Neural cell (in vitro differentiated cells): ENCODE data around the gene CDC25C. TPM values are rescaled to one million over a fixed set of nuclear protein-coding genes. Genes with fewer than 3 reads are reported as not detected.

ENCODE experiments used
- H2AFZ ChIP-seq: fragments of 200-600, 300-800 bp; sonication (generic), shearing (Covaris generic); 2 replicates; pipeline ENCODE4 v1.6.0; 2014; ENCODE audit warnings: low read depth, mild to moderate bottlenecking, antibody characterized with exemption, low read length, moderate library complexity
- H3F3A ChIP-seq: fragments of 200-600 bp; shearing (Covaris generic); 2 replicates; pipeline ENCODE4 v1.6.1; 2016; ENCODE audit warnings: mild to moderate bottlenecking, moderate library complexity, mixed read lengths, antibody characterized with exemption, low read length; ENCODE audit not compliant: insufficient read depth, poor library complexity, severe bottlenecking
- H3K27ac ChIP-seq: fragments of 200-600, 300-800 bp; sonication (generic), shearing (Covaris generic); 2 replicates; pipeline ENCODE4 v1.5.1; 2014; ENCODE audit warnings: mild to moderate bottlenecking, low read length, moderate library complexity
- H3K27me3 ChIP-seq: fragments of 300-800, 200-600 bp; sonication (generic), shearing (Covaris generic); 2 replicates; pipeline ENCODE4 v1.6.0; 2014; ENCODE audit warnings: mild to moderate bottlenecking, low read depth, low read length, moderate library complexity; ENCODE audit not compliant: insufficient read depth
- H3K36me3 ChIP-seq: fragments of 300-800, 200-600 bp; sonication (generic), shearing (Covaris generic); 2 replicates; pipeline ENCODE4 v1.5.1; 2014; ENCODE audit warnings: mild to moderate bottlenecking, antibody characterized with exemption, low read length, moderate library complexity; ENCODE audit not compliant: insufficient read depth
- H3K4me2 ChIP-seq: fragments of 300-800, 200-600 bp; sonication (generic), shearing (Covaris generic); 2 replicates; pipeline ENCODE4 v1.6.0; 2014; ENCODE audit warnings: mild to moderate bottlenecking, low read length
- H3K4me3 ChIP-seq: fragments of 300-800, 200-600 bp; sonication (generic), shearing (Covaris generic); 2 replicates; pipeline ENCODE4 v1.5.1; 2014; ENCODE audit warnings: mild to moderate bottlenecking, low read length, moderate library complexity
- H3K79me2 ChIP-seq: fragments of 200-600 bp; shearing (Covaris generic); replicated peaks from 2 replicates; pipeline ENCODE4 v1.6.0; 2014; ENCODE audit warnings: mild to moderate bottlenecking, low read length, moderate library complexity; ENCODE audit not compliant: insufficient read depth
- H3K9ac ChIP-seq: fragments of 300-800, 200-600 bp; sonication (generic), shearing (Covaris generic); 2 replicates; pipeline ENCODE4 v1.6.1; 2016; ENCODE audit warnings: mild to moderate bottlenecking, low read length, mixed read lengths
- H3K9me2 ChIP-seq: fragments of 200-600 bp; shearing (Covaris generic); 2 replicates; pipeline ENCODE4 v1.6.1; 2016; ENCODE audit warnings: mild to moderate bottlenecking, low read length, mixed read lengths; ENCODE audit not compliant: insufficient read depth
- H3K9me3 ChIP-seq: fragments of 200-600, 300-800 bp; sonication (generic), shearing (Covaris generic); 2 replicates; pipeline ENCODE4 v1.6.1; 2016; ENCODE audit warnings: mild to moderate bottlenecking, mixed run types, low read length, moderate library complexity, mixed read lengths
- H4K20me1 ChIP-seq: fragments of 200-600 bp; shearing (Covaris generic); 2 replicates; pipeline ENCODE4 v1.6.1; 2016; ENCODE audit warnings: mild to moderate bottlenecking, mixed run types; ENCODE audit not compliant: insufficient read depth
- EZH2 ChIP-seq: fragments of 200-600, 300-800 bp; shearing (Covaris generic), sonication (generic); IDR thresholded peaks from 2 replicates; pipeline ENCODE4 v1.6.1; 2014; ENCODE audit warnings: antibody characterized with exemption, low read length, borderline replicate concordance, mild to moderate bottlenecking; ENCODE audit not compliant: insufficient read depth, poor library complexity, severe bottlenecking
- MXI1 ChIP-seq: fragments of 450-650 bp; conservative IDR thresholded peaks from 2 replicates; pipeline ENCODE4 v1.6.1; 2014; ENCODE audit warnings: antibody characterized with exemption, mild to moderate bottlenecking; ENCODE audit not compliant: poor library complexity, severe bottlenecking
- POLR2AphosphoS5 ChIP-seq: IDR thresholded peaks from 2 replicates; pipeline ENCODE4 v1.6.1; 2012
- RAD21 ChIP-seq: fragments of 450-650 bp; conservative IDR thresholded peaks from 2 replicates; pipeline ENCODE4 v1.6.1; 2014; ENCODE audit warnings: antibody characterized with exemption, mild to moderate bottlenecking, moderate library complexity
- REST ChIP-seq: IDR thresholded peaks from 2 replicates; pipeline ENCODE4 v1.6.1; 2012; ENCODE audit warnings: borderline replicate concordance
- SMC3 ChIP-seq: fragments of 450-650 bp; conservative IDR thresholded peaks from 2 replicates; pipeline ENCODE4 v1.6.1; 2014; ENCODE audit warnings: antibody characterized with exemption, mild to moderate bottlenecking, moderate library complexity; ENCODE audit not compliant: poor library complexity
- TAF1 ChIP-seq: IDR thresholded peaks from 2 replicates; pipeline ENCODE4 v1.6.1; 2012; ENCODE audit warnings: low read depth
- polyA plus RNA-seq: library from polyadenylated mRNA; depleted of rRNA; stranded (reverse); fragments of >200 nt; gene quantifications from 2 replicates; pipeline ENCODE4 v1.2.3, GENCODE V29; 2014
- TF ChIP-seq, protein P1 (sequence below): fragments of 450-650 bp; IDR thresholded peaks from 2 replicates; pipeline ENCODE4 v1.5.1; 2014; ENCODE audit warnings: antibody characterized with exemption, mild to moderate bottlenecking, moderate library complexity; ENCODE audit not compliant: poor library complexity, severe bottlenecking

CDC25C gene
- polyA plus RNA-seq, 1 donor from 2014 or later: 0.71 TPM

DNA sequence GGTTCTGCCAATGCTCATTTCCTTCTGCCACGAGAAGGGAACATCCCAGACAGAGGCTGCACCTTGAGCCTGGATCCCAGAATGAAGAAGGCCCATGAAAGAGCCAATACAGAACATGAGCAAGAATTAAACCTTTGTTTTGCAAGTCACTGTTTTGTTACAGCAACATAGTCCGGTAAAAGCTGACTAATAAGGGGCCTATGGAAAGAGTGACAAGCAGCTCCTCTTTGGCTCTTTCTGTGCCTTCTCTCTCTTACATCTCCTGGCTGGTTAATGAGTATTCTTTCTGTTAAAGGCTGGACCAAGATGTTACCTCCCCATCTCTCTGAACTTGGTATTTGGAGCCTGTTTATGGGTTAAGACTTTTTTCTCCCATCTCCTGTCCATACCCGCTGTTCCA lies 68.0 kb downstream of the CDC25C start:
- Histone ChIP-seq H3K4me2 (no peak overlapping the region), H3K36me3 (no peaks in the 10 kb centered on the region), H3K9me3 (no peaks in the 10 kb centered on the region), H3K9me2 (no peaks in the 10 kb centered on the region), H3K9ac (no peak overlapping the region), H4K20me1 (no peaks in the 10 kb centered on the region), H3K79me2 (no peaks in the 10 kb centered on the region), H3K27me3 (no peaks in the 10 kb centered on the region), H3F3A (no peaks in the 10 kb centered on the region), H3K4me3 (no peak overlapping the region), H3K27ac (no peak overlapping the region), H2AFZ (no peak overlapping the region)
- no peak for TF ChIP-seq RAD21
- TF ChIP-seq SMC3: no peak
- no peak for TF ChIP-seq TAF1
- no peak for TF ChIP-seq POLR2AphosphoS5
- no peak for TF ChIP-seq REST
- no peak for TF ChIP-seq EZH2

DNA sequence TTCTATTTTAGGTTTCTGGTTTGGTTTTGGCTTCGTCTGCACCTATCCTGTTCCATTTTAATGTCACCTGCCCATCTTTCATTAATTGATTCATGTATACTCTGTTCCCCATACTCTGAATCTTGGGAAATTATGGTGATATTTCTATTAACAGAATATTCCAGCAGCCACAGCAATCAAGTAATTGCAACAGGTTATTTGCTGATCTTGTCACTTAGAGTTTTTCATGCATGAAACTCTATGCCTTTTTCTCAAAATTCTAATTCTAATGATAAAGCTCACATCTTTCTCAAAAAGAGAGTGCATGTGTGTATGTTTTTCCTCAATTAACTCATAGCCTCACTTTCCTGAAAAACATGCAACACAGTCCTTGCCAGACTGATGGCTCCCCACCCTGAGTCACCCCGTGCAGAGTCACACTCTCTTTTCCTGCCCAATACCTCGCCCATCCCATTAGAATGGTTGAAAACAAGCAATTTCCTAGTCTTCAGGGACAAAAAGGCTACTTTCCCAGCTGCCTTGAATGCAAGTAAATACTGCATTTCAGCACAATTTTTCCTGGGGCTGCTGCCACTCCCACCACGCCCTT lies 72.8 kb downstream of the CDC25C start:
- H3K9me2 ChIP-seq: no peaks in the 10 kb centered on the region
- TF ChIP-seq REST: no peak
- TF ChIP-seq, protein P1, sequence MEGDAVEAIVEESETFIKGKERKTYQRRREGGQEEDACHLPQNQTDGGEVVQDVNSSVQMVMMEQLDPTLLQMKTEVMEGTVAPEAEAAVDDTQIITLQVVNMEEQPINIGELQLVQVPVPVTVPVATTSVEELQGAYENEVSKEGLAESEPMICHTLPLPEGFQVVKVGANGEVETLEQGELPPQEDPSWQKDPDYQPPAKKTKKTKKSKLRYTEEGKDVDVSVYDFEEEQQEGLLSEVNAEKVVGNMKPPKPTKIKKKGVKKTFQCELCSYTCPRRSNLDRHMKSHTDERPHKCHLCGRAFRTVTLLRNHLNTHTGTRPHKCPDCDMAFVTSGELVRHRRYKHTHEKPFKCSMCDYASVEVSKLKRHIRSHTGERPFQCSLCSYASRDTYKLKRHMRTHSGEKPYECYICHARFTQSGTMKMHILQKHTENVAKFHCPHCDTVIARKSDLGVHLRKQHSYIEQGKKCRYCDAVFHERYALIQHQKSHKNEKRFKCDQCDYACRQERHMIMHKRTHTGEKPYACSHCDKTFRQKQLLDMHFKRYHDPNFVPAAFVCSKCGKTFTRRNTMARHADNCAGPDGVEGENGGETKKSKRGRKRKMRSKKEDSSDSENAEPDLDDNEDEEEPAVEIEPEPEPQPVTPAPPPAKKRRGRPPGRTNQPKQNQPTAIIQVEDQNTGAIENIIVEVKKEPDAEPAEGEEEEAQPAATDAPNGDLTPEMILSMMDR: no peak
- TF ChIP-seq EZH2: no peak
- no peak for TF ChIP-seq MXI1

More for the DNA sequence above, 72.8 kb downstream of the CDC25C start:
- H3K9me3 ChIP-seq: no peaks in the 10 kb centered on the region
- no peaks in the 10 kb centered on the region for H3K27me3 ChIP-seq
- no peaks in the 10 kb centered on the region for H4K20me1 ChIP-seq
- no peak overlapping the region for H3K4me2 ChIP-seq
- H3K36me3 ChIP-seq: no peaks in the 10 kb centered on the region
- no peak overlapping the region for H3K4me3 ChIP-seq
- H3K9ac ChIP-seq: no peak overlapping the region
- no peaks in the 10 kb centered on the region for H3K79me2 ChIP-seq
- H2AFZ ChIP-seq: no peak overlapping the region
- H3F3A ChIP-seq: no peaks in the 10 kb centered on the region
- no peak overlapping the region for H3K27ac ChIP-seq
